Small intestine (tissue), 7 donors: ENCODE results near the gene SLC22A1. TPM values are rescaled to one million over a fixed set of nuclear protein-coding genes. Genes with fewer than 3 reads are reported as not detected.

ENCODE experiments used
- DNase-seq, 2 donors: peaks; one replicate each; pipeline versions ENCODE4 v3.0.0 to v3.0.0-alpha.2; 2013
- FAIRE-seq: peaks from 2 replicates; lab custom pipeline; 2012; peaks lifted over from hg19 to GRCh38; lab: Jason Lieb, UNC
- H3K27ac ChIP-seq, 3 donors: one replicate each; pipeline ENCODE4 v1.5.1; 2013; ENCODE audit warnings: low read length in 2 of 3, mild to moderate bottlenecking in 2 of 3, control low read depth in 1 of 3, inconsistent platforms in 1 of 3, low read depth in 1 of 3, moderate library complexity in 1 of 3
- H3K27me3 ChIP-seq, 3 donors: one replicate each; pipeline ENCODE4 v1.6.1; 2013; ENCODE audit warnings: low read length in 3 of 3, inconsistent platforms in 1 of 3; ENCODE audit not compliant: control insufficient read depth in 3 of 3, insufficient read depth in 3 of 3
- H3K36me3 ChIP-seq, 3 donors: one replicate each; pipeline ENCODE4 v1.6.1; 2013; ENCODE audit warnings: low read length in 3 of 3, inconsistent platforms in 1 of 3, low read depth in 1 of 3, mild to moderate bottlenecking in 1 of 3, moderate library complexity in 1 of 3; ENCODE audit not compliant: control insufficient read depth in 3 of 3, insufficient read depth in 2 of 3
- H3K4me1 ChIP-seq, 3 donors: one replicate each; pipeline ENCODE4 v1.6.1; 2013; ENCODE audit warnings: low read length in 2 of 3, inconsistent platforms in 1 of 3, low read depth in 1 of 3, mild to moderate bottlenecking in 1 of 3, moderate library complexity in 1 of 3; ENCODE audit not compliant: control insufficient read depth in 3 of 3, insufficient read depth in 2 of 3
- H3K4me3 ChIP-seq, 3 donors: one replicate each; pipeline ENCODE4 v1.5.1; 2013; ENCODE audit warnings: low read length in 3 of 3, control low read depth in 1 of 3, inconsistent platforms in 1 of 3, low read depth in 1 of 3, mild to moderate bottlenecking in 1 of 3, moderate library complexity in 1 of 3
- H3K9me3 ChIP-seq, 2 donors: one replicate each; pipeline ENCODE4 v1.6.1; 2013; ENCODE audit warnings: low read depth in 1 of 2, low read length in 1 of 2; ENCODE audit not compliant: control insufficient read depth in 2 of 2, insufficient read depth in 1 of 2
- WGBS, 3 donors: extraction: QIAGEN DNeasy Blood & Tissue Kit; methylation state at CpG; one replicate each; pipeline ENCODE4 v1.1.7; 2013; 5-methylcytosine and 5-hydroxymethylcytosine counted together
- polyA plus RNA-seq, 4 donors: library from polyadenylated mRNA; stranded (reverse) in 3 of 4; unstranded in 1 of 4; fragments of 200-250 nt in 3 of 4; fragments of 120-200 nt in 1 of 4; gene quantifications; one replicate each; pipeline versions ENCODE4 v1.2.1 to v1.2.3, GENCODE V29; 2013
- donor health status: healthy with polysubstance abuse.
- donor health status: control.
- donor health status: control.
- donor health status: Bipolar disorder and iron deficiency.
- donor health status: healthy.

SLC22A1 gene
- polyA plus RNA-seq, 4 donors: 0.21 to 0.89 (median 0.55) TPM; not detected in 1

GRCh38 chr6:160128879-160129516, 7.4 kb downstream of the SLC22A1 start:
- Histone ChIP-seq H3K4me3 (no peak overlapping the region), H3K27ac (no peak overlapping the region), H3K4me1 (peaks cover 0 to 19% (median 7%) of the 10 kb centered on the region in 3 donors), H3K27me3 (no peaks in the 10 kb centered on the region), H3K36me3 (peaks cover 0 to 17% (median 2%) of the 10 kb centered on the region in 3 donors), H3K9me3 (no peaks in the 10 kb centered on the region)
- 72 to 92% (median 86%) methylated on average over 6 of the region's 6 CpGs for WGBS, 3 donors
- DNase-seq: no peak
- FAIRE-seq: no peak

DNA sequence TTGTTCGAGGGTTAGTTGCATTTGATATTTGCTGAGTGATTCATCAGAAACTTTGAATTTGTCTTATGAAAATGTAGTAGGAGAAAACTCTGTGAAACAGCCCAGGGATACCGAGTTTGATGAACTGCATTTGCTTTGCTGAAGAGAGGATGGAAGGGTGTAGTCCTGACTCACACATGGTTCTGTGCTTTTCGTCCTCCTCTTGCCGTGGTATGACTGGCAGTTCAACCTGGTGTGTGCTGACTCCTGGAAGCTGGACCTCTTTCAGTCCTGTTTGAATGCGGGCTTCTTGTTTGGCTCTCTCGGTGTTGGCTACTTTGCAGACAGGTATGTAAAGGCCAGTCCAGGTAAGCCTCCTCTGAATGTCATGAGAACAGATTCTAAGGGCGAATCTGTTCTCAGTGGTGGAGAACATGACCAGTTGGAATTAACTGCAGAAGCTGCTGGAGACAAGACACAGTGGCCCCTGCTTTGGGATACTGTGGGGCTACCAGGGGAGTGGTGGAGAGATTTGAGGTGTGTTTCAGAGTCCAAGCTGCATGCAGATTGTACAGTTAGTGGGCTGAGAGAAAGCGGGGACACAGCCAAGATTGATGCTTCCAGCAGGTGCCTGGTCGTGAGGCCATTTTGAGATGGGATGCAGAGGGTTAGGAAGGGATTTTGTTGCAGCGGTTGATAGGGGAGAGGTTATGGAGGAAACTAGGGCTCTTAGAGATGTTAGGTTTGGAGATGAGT, 8.4 kb downstream of the SLC22A1 start:
- no peak overlapping the region for H3K4me3 ChIP-seq
- peaks cover 0 to 19% (median 0%) of the 10 kb centered on the region in 3 donors for H3K4me1 ChIP-seq
- no peaks in the 10 kb centered on the region for H3K9me3 ChIP-seq
- FAIRE-seq (no peak), DNase-seq (no peak)
- H3K36me3 ChIP-seq: peaks cover 0 to 17% (median 0%) of the 10 kb centered on the region in 3 donors
- H3K27me3 ChIP-seq: no peaks in the 10 kb centered on the region
- 87 to 92% (median 91%) methylated on average over 10 of the region's 10 CpGs for WGBS, 3 donors
- H3K27ac ChIP-seq: no peak overlapping the region

DNA sequence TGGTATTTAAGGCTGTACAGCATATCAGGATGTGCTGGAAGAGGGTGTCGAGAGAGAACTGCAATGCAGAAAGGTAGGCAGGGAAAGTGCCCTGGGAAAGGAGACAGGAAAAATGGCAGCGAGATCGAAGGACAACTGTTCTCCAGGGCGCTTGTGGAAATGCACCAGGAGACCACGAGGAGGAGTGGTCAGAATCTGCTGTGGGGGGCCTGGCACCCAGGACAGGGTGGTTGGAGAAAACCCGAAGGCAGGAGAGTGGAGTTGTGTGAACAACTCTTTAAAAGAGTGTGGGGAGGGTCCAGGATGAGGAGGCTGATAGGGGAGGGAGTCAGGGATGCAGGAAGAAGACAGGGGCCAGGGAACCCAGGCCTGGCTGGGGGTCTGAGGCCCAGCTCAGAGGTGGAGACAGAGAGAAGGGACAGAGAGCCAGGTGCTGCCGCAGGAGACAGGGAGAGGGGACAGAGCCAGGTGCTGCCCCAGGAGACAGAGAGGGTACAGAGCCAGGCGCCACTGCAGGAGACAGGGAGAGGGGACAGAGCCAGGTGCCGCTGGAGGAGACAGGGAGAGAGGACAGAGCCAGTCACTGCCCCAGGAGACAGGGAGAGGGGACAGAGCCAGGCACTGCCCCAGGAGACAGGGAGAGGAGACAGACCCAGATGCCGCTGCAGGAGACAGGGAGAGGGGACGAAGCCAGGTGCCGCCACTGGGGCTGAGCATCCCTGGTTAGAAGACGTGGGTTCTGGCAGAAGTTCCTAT, 9.3 kb downstream of the SLC22A1 start:
- H3K36me3 ChIP-seq: peaks cover 0 to 17% (median 0%) of the 10 kb centered on the region in 3 donors
- no peaks in the 10 kb centered on the region for H3K27me3 ChIP-seq
- 89 to 93% (median 91%) methylated on average over 13 of the region's 13 CpGs for WGBS, 3 donors
- DNase-seq (no peak), FAIRE-seq (no peak)
- no peaks in the 10 kb centered on the region for H3K9me3 ChIP-seq
- H3K4me3 ChIP-seq: no peak overlapping the region
- no peak overlapping the region for H3K27ac ChIP-seq
- peaks cover 0 to 28% (median 0%) of the 10 kb centered on the region in 3 donors for H3K4me1 ChIP-seq

- no peak for DNase-seq
These were observed 10.2 kb downstream of the SLC22A1 start for GRCh38 chr6:160131636-160132296.

DNA sequence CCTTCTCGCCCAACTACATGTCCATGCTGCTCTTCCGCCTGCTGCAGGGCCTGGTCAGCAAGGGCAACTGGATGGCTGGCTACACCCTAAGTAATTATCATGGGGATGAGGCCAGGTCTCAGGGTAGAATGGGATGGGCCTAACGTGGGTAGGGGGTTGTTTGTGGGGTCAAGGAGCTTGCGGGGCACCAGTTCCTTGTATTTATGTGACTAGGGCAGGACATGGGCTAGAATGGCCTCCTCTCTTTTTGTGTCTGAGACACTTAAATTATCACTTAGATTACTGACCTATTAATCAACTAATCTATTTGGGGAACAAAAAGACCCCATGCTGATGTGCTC, 10.7 kb downstream of the SLC22A1 start:
- no peak for DNase-seq
- FAIRE-seq: no peak
- Histone ChIP-seq H3K9me3 (no peaks in the 10 kb centered on the region), H3K36me3 (peaks cover 0 to 17% (median 0%) of the 10 kb centered on the region in 3 donors), H3K27ac (no peak overlapping the region), H3K27me3 (no peaks in the 10 kb centered on the region), H3K4me3 (no peak overlapping the region), H3K4me1 (peaks cover 0 to 41% (median 0%) of the 10 kb centered on the region in 3 donors)
- 72 to 81% (median 77%) methylated on average over 4 of the region's 4 CpGs for WGBS, 3 donors

More at GRCh38 chr6:160131636-160132296, 10.2 kb downstream of the SLC22A1 start:
- peaks cover 0 to 16% (median 0%) of the 10 kb centered on the region in 3 donors for H3K36me3 ChIP-seq
- H3K4me3 ChIP-seq: no peak overlapping the region
- no peak for FAIRE-seq
- peaks cover 0 to 36% (median 0%) of the 10 kb centered on the region in 3 donors for H3K4me1 ChIP-seq
- H3K27ac ChIP-seq: no peak overlapping the region
- WGBS, 3 donors: 84 to 94% (median 87%) methylated on average over 17 to 19 of the region's 19 CpGs
- H3K27me3 ChIP-seq: no peaks in the 10 kb centered on the region
- H3K9me3 ChIP-seq: no peaks in the 10 kb centered on the region

DNA sequence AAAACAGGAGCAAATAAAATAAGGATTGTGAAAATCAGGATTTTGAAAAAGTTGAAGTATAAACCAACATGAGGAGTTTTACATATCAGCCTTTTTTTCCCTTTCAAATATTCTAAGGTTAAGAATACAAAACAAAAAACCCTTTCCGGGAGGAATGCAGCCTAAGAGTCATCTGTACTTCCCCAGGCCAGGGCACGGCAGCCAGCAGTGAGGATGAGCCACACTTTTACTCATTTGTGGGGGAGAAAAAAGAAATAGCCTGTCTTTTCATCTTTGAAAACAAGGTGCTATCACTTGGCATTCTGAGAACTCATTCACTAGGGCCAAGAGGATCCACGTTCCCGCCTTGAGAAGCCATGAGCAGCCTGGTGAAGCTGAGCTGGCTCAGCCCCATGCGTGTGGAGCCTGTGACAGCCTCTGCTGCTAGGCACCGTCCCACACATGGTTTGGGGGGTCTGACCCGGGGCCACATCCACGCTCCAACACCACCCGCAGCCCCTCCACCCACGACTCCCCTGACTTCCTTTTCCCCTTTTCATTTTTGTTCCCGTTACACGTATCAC, 11.2 kb downstream of the SLC22A1 start:
- no peak for FAIRE-seq
- DNase-seq: no peak
- Histone ChIP-seq H3K4me1 (peaks cover 0 to 47% (median 0%) of the 10 kb centered on the region in 3 donors), H3K4me3 (no peak overlapping the region), H3K27me3 (no peaks in the 10 kb centered on the region), H3K27ac (no peak overlapping the region), H3K9me3 (no peaks in the 10 kb centered on the region), H3K36me3 (peaks cover 0 to 14% (median 0%) of the 10 kb centered on the region in 3 donors)
- WGBS, 3 donors: 79 to 92% (median 82%) methylated on average over 12 of the region's 12 CpGs

- H3K4me1 ChIP-seq: peaks cover 0 to 52% (median 0%) of the 10 kb centered on the region in 3 donors
- DNase-seq: no peak
These were observed 12.1 kb downstream of the SLC22A1 start for GRCh38 chr6:160133441-160134336.

More at GRCh38 chr6:160133441-160134336, 12.1 kb downstream of the SLC22A1 start:
- 91 to 97% (median 93%) methylated on average over 44 to 47 of the region's 47 CpGs for WGBS, 3 donors
- H3K36me3 ChIP-seq: peaks cover 0 to 14% (median 0%) of the 10 kb centered on the region in 3 donors
- H3K27ac ChIP-seq: no peak overlapping the region
- H3K4me3 ChIP-seq: no peak overlapping the region
- H3K27me3 ChIP-seq: no peaks in the 10 kb centered on the region
- no peak for FAIRE-seq
- H3K9me3 ChIP-seq: no peaks in the 10 kb centered on the region
